ENCODE measurements around the gene SIGLEC12. TPM values are rescaled to one million over a fixed set of nuclear protein-coding genes. Genes with fewer than 3 reads are reported as not detected.

SIGLEC12 gene
- total and polyA plus RNA-seq, 9 of the 15 experiments (the other 6 are each of a cell fraction or from before 2014, with no cell fraction given): 0.08 to 1.3 (median 0.54) TPM

- TF ChIP-seq, protein P1, sequence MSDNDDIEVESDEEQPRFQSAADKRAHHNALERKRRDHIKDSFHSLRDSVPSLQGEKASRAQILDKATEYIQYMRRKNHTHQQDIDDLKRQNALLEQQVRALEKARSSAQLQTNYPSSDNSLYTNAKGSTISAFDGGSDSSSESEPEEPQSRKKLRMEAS (CRISPR knock-in tag; IDR thresholded peaks at IDR 0.05): peak; percentile 31; the same call in 1 of the 2 replicates
- no peak for TF ChIP-seq ZHX1 (conservative IDR thresholded peaks at IDR 0.05; ENCODE audit: low read length)
- peak; percentile 95 for TF ChIP-seq BRD4 (IDR thresholded peaks at IDR 0.05)
- TF ChIP-seq PTRF (tag; IDR thresholded peaks at IDR 0.05): no peak
- TF ChIP-seq, protein P2, sequence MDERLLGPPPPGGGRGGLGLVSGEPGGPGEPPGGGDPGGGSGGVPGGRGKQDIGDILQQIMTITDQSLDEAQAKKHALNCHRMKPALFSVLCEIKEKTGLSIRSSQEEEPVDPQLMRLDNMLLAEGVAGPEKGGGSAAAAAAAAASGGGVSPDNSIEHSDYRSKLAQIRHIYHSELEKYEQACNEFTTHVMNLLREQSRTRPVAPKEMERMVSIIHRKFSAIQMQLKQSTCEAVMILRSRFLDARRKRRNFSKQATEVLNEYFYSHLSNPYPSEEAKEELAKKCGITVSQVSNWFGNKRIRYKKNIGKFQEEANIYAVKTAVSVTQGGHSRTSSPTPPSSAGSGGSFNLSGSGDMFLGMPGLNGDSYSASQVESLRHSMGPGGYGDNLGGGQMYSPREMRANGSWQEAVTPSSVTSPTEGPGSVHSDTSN (CRISPR knock-in tag; IDR thresholded peaks at IDR 0.05; ENCODE audit: low read depth): no peak
- TF ChIP-seq, protein P2 (tag; conservative IDR thresholded peaks at IDR 0.05; ENCODE audit: low read depth): peak; percentile 85
- TF ChIP-seq RBM39 (optimal IDR thresholded peaks at IDR 0.05; ENCODE audit: low read depth, low read length): no peak
- TF ChIP-seq MYC (IDR thresholded peaks at IDR 0.05; ENCODE audit: low read depth, low read length): peak; percentile 87
- no peak for TF ChIP-seq MYC (CRISPR knock-in tag; IDR thresholded peaks at IDR 0.05; ENCODE audit: borderline replicate concordance, low read depth)
- peak; percentile 58; the same call in 1 of the 2 replicates for TF ChIP-seq MECOM (CRISPR knock-in tag; IDR thresholded peaks at IDR 0.05)
- peak; percentile 80 for TF ChIP-seq PKNOX1 (IDR thresholded peaks at IDR 0.05)
- peak; percentile 33 for TF ChIP-seq DACH1 (IDR thresholded peaks at IDR 0.05; ENCODE audit: partially characterized antibody)
- peak; percentile 98 for TF ChIP-seq HDAC3 (IDR thresholded peaks at IDR 0.05; ENCODE audit: borderline replicate concordance, partially characterized antibody)
- peak; percentile 67 to 90 for TF ChIP-seq MNT (conservative IDR thresholded peaks at IDR 0.05)
- TF ChIP-seq PHTF2 (CRISPR knock-in tag; IDR thresholded peaks at IDR 0.05): no peak
- peak; percentile 71 for TF ChIP-seq MXI1 (IDR thresholded peaks at IDR 0.05; ENCODE audit: low read depth, low read length)
- peak; percentile 42; the same call in 1 of the 2 replicates for TF ChIP-seq ZFX (CRISPR knock-in tag; IDR thresholded peaks at IDR 0.05)
- TF ChIP-seq TAF7 (tag; IDR thresholded peaks at IDR 0.05): peak; percentile 29; the same call in 1 of the 2 replicates
- TF ChIP-seq ATF4 (CRISPR knock-in tag; IDR thresholded peaks at IDR 0.05): no peak
Observed at GRCh38 chr19:51546650-51547396, 45.2 kb upstream of the SIGLEC12 start (continued).

Data from K562 (cell line).